Nephron (organoid): Measurements from ENCODE around the gene ALPK3.

Source experiments
- H3K27ac Mint-ChIP-seq, 3 experiments: 2 replicates each; pipeline ENCODE4 v1.8.0; 2020; ENCODE audit warnings: mixed read lengths in 3 of 3, mild to moderate bottlenecking in 2 of 3, moderate library complexity in 1 of 3
- H3K27me3 Mint-ChIP-seq: 2 replicates; pipeline ENCODE4 v1.8.0; 2021; ENCODE audit warnings: low read depth, mild to moderate bottlenecking, moderate library complexity, mixed read lengths
- H3K36me3 Mint-ChIP-seq: 2 replicates; pipeline ENCODE4 v1.8.0; 2020; ENCODE audit warnings: low read depth, mixed read lengths
- H3K4me1 Mint-ChIP-seq: 2 replicates; pipeline ENCODE4 v1.8.0; 2020; ENCODE audit warnings: mixed read lengths
- H3K4me3 Mint-ChIP-seq, 3 experiments: 2 replicates each; pipeline ENCODE4 v1.8.0; 2020; ENCODE audit warnings: mild to moderate bottlenecking in 3 of 3, mixed read lengths in 3 of 3, moderate library complexity in 2 of 3
- H3K9me3 Mint-ChIP-seq: 2 replicates; pipeline ENCODE4 v1.8.0; 2020; ENCODE audit warnings: mixed read lengths
- TF ChIP-seq, protein P1 (sequence below), 3 experiments: fragments of 200-600 bp; sonication (generic); IDR thresholded peaks; one replicate each; pipeline ENCODE4 v1.5.0; 2021; ENCODE audit warnings: antibody characterized with exemption in 3 of 3; ENCODE audit not compliant: unreplicated experiment in 3 of 3

Gene ALPK3

DNA sequence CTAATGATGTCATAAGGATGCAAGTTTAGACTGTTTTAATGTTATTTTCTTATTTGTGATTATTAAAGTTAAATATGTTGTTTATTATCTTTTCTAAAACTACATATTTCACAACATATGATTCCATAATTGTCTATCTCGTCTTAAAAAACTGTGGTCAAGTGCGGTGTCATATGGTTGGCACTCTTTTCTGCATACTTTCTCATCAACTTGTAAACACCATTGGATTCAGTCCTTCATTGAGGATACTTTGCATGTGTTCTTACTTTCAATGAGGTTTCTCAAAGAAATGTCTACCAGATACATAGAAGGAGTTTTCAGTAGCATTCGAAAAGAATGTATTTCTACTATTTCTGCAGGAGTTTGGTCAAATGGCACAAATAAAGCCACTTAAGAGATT lies 22.0 kb upstream of the ALPK3 start:
- Mint-ChIP-seq H3K27ac (no peak overlapping the region), H3K36me3 (peaks cover 71% of the 10 kb centered on the region), H3K9me3 (no peaks in the 10 kb centered on the region), H3K4me3 (no peak overlapping the region), H3K4me1 (peaks cover 8% of the 10 kb centered on the region), H3K27me3 (no peaks in the 10 kb centered on the region)
- TF ChIP-seq, protein P1, sequence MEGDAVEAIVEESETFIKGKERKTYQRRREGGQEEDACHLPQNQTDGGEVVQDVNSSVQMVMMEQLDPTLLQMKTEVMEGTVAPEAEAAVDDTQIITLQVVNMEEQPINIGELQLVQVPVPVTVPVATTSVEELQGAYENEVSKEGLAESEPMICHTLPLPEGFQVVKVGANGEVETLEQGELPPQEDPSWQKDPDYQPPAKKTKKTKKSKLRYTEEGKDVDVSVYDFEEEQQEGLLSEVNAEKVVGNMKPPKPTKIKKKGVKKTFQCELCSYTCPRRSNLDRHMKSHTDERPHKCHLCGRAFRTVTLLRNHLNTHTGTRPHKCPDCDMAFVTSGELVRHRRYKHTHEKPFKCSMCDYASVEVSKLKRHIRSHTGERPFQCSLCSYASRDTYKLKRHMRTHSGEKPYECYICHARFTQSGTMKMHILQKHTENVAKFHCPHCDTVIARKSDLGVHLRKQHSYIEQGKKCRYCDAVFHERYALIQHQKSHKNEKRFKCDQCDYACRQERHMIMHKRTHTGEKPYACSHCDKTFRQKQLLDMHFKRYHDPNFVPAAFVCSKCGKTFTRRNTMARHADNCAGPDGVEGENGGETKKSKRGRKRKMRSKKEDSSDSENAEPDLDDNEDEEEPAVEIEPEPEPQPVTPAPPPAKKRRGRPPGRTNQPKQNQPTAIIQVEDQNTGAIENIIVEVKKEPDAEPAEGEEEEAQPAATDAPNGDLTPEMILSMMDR (IDR thresholded peaks at IDR 0.05; ENCODE audit: unreplicated experiment in 3 of 3), result no peak

GRCh38 chr15:84797212-84797611 lies 19.9 kb upstream of the ALPK3 start:
- TF ChIP-seq, protein P1 (IDR thresholded peaks at IDR 0.05; ENCODE audit: unreplicated experiment in 3 of 3), result no peak
- no peak overlapping the region for H3K4me3 Mint-ChIP-seq
- H3K4me1 Mint-ChIP-seq, result no peaks in the 10 kb centered on the region
- H3K27ac Mint-ChIP-seq, result no peak overlapping the region
- no peaks in the 10 kb centered on the region for H3K27me3 Mint-ChIP-seq
- H3K9me3 Mint-ChIP-seq, result no peaks in the 10 kb centered on the region
- H3K36me3 Mint-ChIP-seq, result peaks cover 62% of the 10 kb centered on the region

- TF ChIP-seq, protein P1 (IDR thresholded peaks at IDR 0.05; ENCODE audit: unreplicated experiment in 3 of 3), result no peak
- peaks cover 62% of the 10 kb centered on the region for H3K36me3 Mint-ChIP-seq
- H3K4me3 Mint-ChIP-seq, result no peak overlapping the region
- no peaks in the 10 kb centered on the region for H3K27me3 Mint-ChIP-seq
- H3K4me1 Mint-ChIP-seq, result no peaks in the 10 kb centered on the region
- no peak overlapping the region for H3K27ac Mint-ChIP-seq
- H3K9me3 Mint-ChIP-seq, result no peaks in the 10 kb centered on the region
Observed at GRCh38 chr15:84797801-84798200, 19.4 kb upstream of the ALPK3 start.

DNA sequence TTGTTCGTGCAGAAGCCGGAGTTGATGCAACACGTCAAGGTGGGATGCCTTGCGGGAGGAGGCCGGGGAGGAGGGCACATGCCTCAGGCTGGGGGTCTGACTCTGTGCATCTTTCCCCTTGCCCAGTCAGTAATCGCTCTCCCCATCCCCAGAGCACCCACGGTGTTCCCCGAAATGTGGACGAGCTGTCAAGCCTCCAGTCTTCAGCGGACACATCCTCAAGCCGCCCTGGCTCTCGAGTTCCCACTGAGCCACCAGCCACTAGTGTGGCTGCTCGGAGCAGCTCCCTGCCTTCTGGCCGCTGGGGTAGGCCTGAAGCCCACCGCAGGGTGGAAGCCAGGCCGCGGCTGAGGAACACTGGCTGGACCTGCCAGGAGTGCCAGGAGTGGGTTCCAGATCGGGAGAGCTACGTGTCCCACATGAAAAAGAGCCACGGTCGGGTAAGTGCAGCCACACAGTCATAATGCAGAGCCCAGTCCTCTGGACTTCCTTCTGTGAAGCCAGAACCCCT lies 18.7 kb upstream of the ALPK3 start:
- Mint-ChIP-seq H3K27ac (no peak overlapping the region), H3K27me3 (no peaks in the 10 kb centered on the region), H3K4me3 (no peak overlapping the region), H3K9me3 (no peaks in the 10 kb centered on the region), H3K36me3 (peaks cover 66% of the 10 kb centered on the region), H3K4me1 (peaks cover 1% of the 10 kb centered on the region)
- TF ChIP-seq, protein P1 (IDR thresholded peaks at IDR 0.05; ENCODE audit: unreplicated experiment in 3 of 3), result no peak

DNA sequence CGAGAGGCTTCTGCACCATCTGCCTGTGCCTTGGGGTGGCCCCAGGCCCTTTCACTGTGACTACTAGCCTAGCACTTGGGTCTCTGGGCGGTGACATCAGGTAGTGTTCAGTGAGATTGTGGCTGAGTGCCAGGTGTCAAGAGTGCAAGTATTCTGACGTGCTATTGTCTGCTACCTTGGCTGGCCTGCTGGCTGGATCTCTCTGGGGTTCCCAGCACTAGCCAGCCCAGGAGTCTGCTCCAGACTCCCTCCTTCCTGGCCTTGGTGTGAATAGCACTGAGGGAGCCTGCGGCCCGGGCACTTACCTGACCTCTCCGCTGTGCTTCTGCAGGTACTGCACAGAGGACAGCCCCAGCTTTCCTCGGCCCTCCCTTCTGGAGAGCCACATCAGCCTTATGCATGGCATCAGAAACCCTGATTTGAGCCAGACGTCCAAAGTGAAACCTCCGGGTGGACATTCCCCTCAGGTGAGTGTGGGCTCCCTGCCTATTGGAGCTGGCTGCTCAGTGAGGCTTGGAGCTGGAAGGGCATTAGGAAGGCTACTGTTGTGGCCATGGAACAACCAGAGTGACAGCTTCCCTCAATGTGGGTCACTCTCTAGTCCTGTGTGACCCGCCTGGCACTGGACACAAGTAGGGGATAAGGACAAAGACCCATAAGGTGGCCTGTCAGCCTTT lies 17.5 kb upstream of the ALPK3 start:
- Mint-ChIP-seq H3K4me1 (peaks cover 4% of the 10 kb centered on the region), H3K4me3 (no peak overlapping the region), H3K9me3 (no peaks in the 10 kb centered on the region), H3K36me3 (peaks cover 65% of the 10 kb centered on the region), H3K27ac (no peak overlapping the region), H3K27me3 (no peaks in the 10 kb centered on the region)
- TF ChIP-seq, protein P1 (IDR thresholded peaks at IDR 0.05; ENCODE audit: unreplicated experiment in 3 of 3), result no peak

DNA sequence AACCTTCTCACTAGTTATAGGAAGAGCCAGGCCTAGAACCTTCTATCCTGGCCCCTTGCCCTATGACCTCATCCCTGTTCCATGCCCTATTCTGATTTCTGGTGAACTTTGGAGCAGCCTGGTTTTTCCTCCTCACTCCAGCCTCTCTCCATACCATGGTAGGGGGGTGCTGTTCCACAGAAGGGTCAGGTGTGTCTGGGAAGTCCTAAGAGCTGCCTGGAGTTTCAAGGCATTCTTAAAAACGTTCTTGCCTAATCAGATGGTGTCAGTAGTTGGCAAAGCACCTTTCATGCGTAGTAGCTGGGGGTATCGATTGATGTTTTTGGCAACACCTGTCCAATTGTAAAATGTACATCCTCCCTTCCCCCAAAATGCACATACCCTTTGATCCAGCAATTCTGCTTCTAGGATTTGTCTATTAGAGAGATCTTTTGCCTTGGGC lies 16.8 kb upstream of the ALPK3 start:
- Mint-ChIP-seq H3K9me3 (no peaks in the 10 kb centered on the region), H3K4me3 (no peak overlapping the region), H3K4me1 (peaks cover 4% of the 10 kb centered on the region)

More for the DNA sequence above, 16.8 kb upstream of the ALPK3 start:
- H3K27ac Mint-ChIP-seq, result no peak overlapping the region
- H3K27me3 Mint-ChIP-seq, result no peaks in the 10 kb centered on the region
- peaks cover 65% of the 10 kb centered on the region for H3K36me3 Mint-ChIP-seq
- TF ChIP-seq, protein P1 (IDR thresholded peaks at IDR 0.05; ENCODE audit: unreplicated experiment in 3 of 3), result no peak
